ENCODE data around the gene SAA4.
"Not testable (repeated sequence)": the region's sequence is repeated elsewhere in the genome, so short reads cannot be mapped to it uniquely, and the experiment has no call there.

SAA4 gene

GRCh38 chr11:18233912-18234311, 2.7 kb downstream of the SAA4 start:
- Histone ChIP-seq H3K4me1 (no peaks in the 10 kb centered on the region), H3K4me3 (no peak overlapping the region), H3K27me3 (ENCODE audit: low read depth) (peaks cover 9% of the 10 kb centered on the region), H3K9me3 (no peaks in the 10 kb centered on the region), H3K36me3 (replicated peaks) (no peaks in the 10 kb centered on the region)
- in situ Hi-C loops (cut with MboI; ENCODE audit: low sequenced_read_pairs): no loop called here
- no peak for DNase-seq (ENCODE audit: low spot score in 2 of 2)

DNA sequence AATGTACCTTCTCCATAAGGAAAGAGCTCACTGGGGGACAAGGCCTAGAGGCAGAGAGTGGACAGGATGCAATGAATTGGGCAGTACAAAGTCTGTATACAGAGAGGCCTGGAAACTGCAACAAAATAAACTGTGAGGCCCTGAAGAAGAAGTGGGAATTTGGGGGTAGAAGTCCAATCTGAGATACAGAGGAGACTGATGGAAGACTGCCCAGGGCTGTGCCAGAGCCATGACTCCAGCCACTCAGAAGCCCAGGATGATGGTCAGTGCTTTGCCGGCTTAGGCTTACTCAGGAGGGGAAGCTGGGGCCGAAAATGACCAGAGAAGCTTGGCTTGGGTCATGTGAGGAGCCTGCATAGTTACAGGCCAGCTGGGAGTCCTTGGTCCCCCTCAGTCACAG, 5.7 kb downstream of the SAA4 start:
- in situ Hi-C loops (cut with MboI; ENCODE audit: low sequenced_read_pairs): no loop called here
- Histone ChIP-seq H3K4me1 (no peaks in the 10 kb centered on the region), H3K9me3 (no peaks in the 10 kb centered on the region), H3K36me3 (replicated peaks) (no peaks in the 10 kb centered on the region), H3K27me3 (ENCODE audit: low read depth) (peaks cover 3% of the 10 kb centered on the region; the same call in 1 of the 2 replicates), H3K4me3 (no peak overlapping the region)
- DNase-seq (ENCODE audit: low spot score in 2 of 2): no peak

DNA sequence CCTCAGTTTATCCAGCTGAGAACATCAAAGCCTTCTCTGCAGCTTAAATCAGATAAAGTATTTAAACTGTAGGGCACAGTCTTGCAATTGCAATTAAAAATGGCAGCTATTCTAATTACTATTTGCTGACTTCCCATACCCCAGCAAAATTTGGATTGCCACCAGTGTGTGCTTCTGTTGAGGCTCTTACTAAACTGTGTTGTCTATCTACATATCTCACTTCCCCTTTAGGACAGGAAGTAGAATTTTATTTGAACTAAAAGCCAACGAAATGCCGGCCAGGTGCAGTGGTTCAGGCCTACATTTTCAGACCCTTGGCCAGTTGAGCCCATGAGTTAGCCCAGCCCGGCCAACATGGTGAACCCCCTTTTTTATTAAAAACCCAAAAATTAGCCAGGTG, 7.1 kb downstream of the SAA4 start:
- Histone ChIP-seq H3K9me3 (no peaks in the 10 kb centered on the region), H3K4me1 (no peaks in the 10 kb centered on the region), H3K36me3 (replicated peaks) (no peaks in the 10 kb centered on the region), H3K27me3 (ENCODE audit: low read depth) (0 out of 2 replicates have a peak, but pooled peaks cover 1% of the 10 kb centered on the region), H3K4me3 (no peak overlapping the region)
- DNase-seq (ENCODE audit: low spot score in 2 of 2): no peak
- in situ Hi-C loops (cut with MboI; ENCODE audit: low sequenced_read_pairs): no loop called here

GRCh38 chr11:18225913-18226312, 10.7 kb downstream of the SAA4 start:
- Histone ChIP-seq H3K9me3 (no peaks in the 10 kb centered on the region), H3K4me1 (no peaks in the 10 kb centered on the region), H3K27me3 (ENCODE audit: low read depth) (no peaks in the 10 kb centered on the region), H3K4me3 (no peak overlapping the region), H3K36me3 (replicated peaks) (no peaks in the 10 kb centered on the region)
- DNase-seq (ENCODE audit: low spot score in 2 of 2): no peak
- in situ Hi-C loops (cut with MboI; ENCODE audit: low sequenced_read_pairs): no loop called here

GRCh38 chr11:18223591-18224387, 12.8 kb downstream of the SAA4 start:
- no peaks in the 10 kb centered on the region for H3K36me3 ChIP-seq (replicated peaks)
- H3K4me3 ChIP-seq: no peak overlapping the region
- in situ Hi-C loops (cut with MboI; ENCODE audit: low sequenced_read_pairs): no loop called here
- DNase-seq (ENCODE audit: low spot score in 2 of 2): no peak
- H3K27me3 ChIP-seq (ENCODE audit: low read depth): no peaks in the 10 kb centered on the region; the same call in 1 of the 2 replicates
- H3K4me1 ChIP-seq: no peaks in the 10 kb centered on the region
- H3K9me3 ChIP-seq: no peaks in the 10 kb centered on the region

GRCh38 chr11:18222814-18223421, 13.7 kb downstream of the SAA4 start:
- Histone ChIP-seq H3K4me1 (no peaks in the 10 kb centered on the region), H3K4me3 (no peak overlapping the region), H3K36me3 (replicated peaks) (no peaks in the 10 kb centered on the region), H3K27me3 (ENCODE audit: low read depth) (peaks cover 3% of the 10 kb centered on the region), H3K9me3 (no peaks in the 10 kb centered on the region)
- in situ Hi-C loops (cut with MboI; ENCODE audit: low sequenced_read_pairs): no loop called here
- no peak for DNase-seq (ENCODE audit: low spot score in 2 of 2)

- no peaks in the 10 kb centered on the region for H3K9me3 ChIP-seq
- in situ Hi-C loops (cut with MboI; ENCODE audit: low sequenced_read_pairs): no loop called here
- no peak for DNase-seq (ENCODE audit: low spot score in 2 of 2)
Measured at GRCh38 chr11:18221274-18221876, 15.2 kb downstream of the SAA4 start.

GRCh38 chr11:18209058-18209457, 27.5 kb downstream of the SAA4 start:
- no peak overlapping the region for H3K4me3 ChIP-seq
- H3K4me1 ChIP-seq: no peaks in the 10 kb centered on the region
- DNase-seq (ENCODE audit: low spot score in 2 of 2): no peak
- 0 out of 2 replicates have a peak, but pooled peaks cover 4% of the 10 kb centered on the region for H3K27me3 ChIP-seq (ENCODE audit: low read depth)
- in situ Hi-C loops (cut with MboI; ENCODE audit: low sequenced_read_pairs): no loop called here
- H3K9me3 ChIP-seq: no peaks in the 10 kb centered on the region
- H3K36me3 ChIP-seq (replicated peaks): no peaks in the 10 kb centered on the region

More at GRCh38 chr11:18221274-18221876, 15.2 kb downstream of the SAA4 start:
- Histone ChIP-seq H3K4me1 (no peaks in the 10 kb centered on the region), H3K4me3 (no peak overlapping the region), H3K36me3 (replicated peaks) (no peaks in the 10 kb centered on the region), H3K27me3 (ENCODE audit: low read depth) (peaks cover 3% of the 10 kb centered on the region)

- 0 out of 2 replicates have a peak, but pooled peaks cover 4% of the 10 kb centered on the region for H3K27me3 ChIP-seq (ENCODE audit: low read depth)
- H3K4me1 ChIP-seq: no peaks in the 10 kb centered on the region
- no peak overlapping the region for H3K4me3 ChIP-seq
- no peaks in the 10 kb centered on the region for H3K36me3 ChIP-seq (replicated peaks)
- in situ Hi-C loops (cut with MboI; ENCODE audit: low sequenced_read_pairs): no loop called here
- H3K9me3 ChIP-seq: no peaks in the 10 kb centered on the region
- DNase-seq (ENCODE audit: low spot score in 2 of 2): no peak
Measured at GRCh38 chr11:18204771-18205170, 31.8 kb downstream of the SAA4 start.

GRCh38 chr11:18204220-18204619, 32.4 kb downstream of the SAA4 start:
- no peak for DNase-seq (ENCODE audit: low spot score in 2 of 2)
- Histone ChIP-seq H3K4me1 (no peaks in the 10 kb centered on the region), H3K9me3 (no peaks in the 10 kb centered on the region), H3K27me3 (ENCODE audit: low read depth) (0 out of 2 replicates have a peak, but pooled peaks cover 4% of the 10 kb centered on the region), H3K36me3 (replicated peaks) (no peaks in the 10 kb centered on the region), H3K4me3 (no peak overlapping the region)
- in situ Hi-C loops (cut with MboI; ENCODE audit: low sequenced_read_pairs): no loop called here

GRCh38 chr11:18203723-18204122, 32.9 kb downstream of the SAA4 start:
- no peaks in the 10 kb centered on the region for H3K36me3 ChIP-seq (replicated peaks)
- no peaks in the 10 kb centered on the region for H3K4me1 ChIP-seq
- H3K9me3 ChIP-seq: no peaks in the 10 kb centered on the region
- peak; percentile 23 to 37 for DNase-seq (ENCODE audit: low spot score in 2 of 2)
- H3K4me3 ChIP-seq: no peak overlapping the region
- 0 out of 2 replicates have a peak, but pooled peaks cover 4% of the 10 kb centered on the region for H3K27me3 ChIP-seq (ENCODE audit: low read depth)
- in situ Hi-C loops (cut with MboI; ENCODE audit: low sequenced_read_pairs): no loop called here

DNA sequence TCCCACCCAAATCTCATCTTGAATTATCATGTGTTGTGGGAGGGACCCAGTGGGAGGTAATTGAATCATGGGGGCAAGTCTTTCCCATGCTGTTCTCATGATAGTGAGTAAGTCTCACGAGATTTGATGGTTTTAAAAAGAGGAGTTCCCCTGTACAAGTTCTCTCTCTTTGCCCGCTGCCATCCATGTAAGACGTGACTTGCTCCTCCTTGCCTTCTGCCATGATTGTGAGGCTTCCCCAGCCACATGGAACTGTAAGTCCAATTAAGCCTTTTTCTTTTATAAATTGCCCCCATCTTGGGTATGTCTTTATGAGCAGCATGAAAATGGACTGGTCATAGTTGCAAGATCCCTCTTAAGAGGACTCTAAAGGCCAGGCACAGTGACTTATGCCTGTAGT, 38.9 kb downstream of the SAA4 start:
- H3K36me3 ChIP-seq (replicated peaks); H3K27me3 ChIP-seq (ENCODE audit: low read depth); DNase-seq (ENCODE audit: low spot score in 2 of 2); in situ Hi-C loops (cut with MboI; ENCODE audit: low sequenced_read_pairs); H3K4me3 ChIP-seq; H3K4me1 ChIP-seq; H3K9me3 ChIP-seq: not testable (repeated sequence)

DNA sequence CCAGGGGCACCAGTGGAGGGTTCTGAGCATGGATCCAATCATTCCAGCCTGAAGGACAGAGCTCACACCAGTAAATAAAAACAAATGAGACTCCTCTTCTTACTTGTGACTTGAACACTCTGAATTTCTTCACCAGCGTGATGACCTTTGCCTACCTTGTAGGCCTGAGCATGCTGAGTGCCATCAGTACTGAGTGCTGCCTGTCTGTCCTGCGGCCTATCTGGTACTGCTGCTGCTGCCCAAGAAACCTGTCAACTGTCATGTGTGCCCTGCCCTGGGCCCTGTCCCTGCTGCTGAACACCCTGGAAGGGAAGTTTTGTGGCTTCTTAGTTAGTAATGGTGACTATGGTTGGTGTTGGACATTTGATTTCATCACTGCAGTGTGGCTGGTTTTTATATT, 40.1 kb downstream of the SAA4 start:
- in situ Hi-C loops (cut with MboI; ENCODE audit: low sequenced_read_pairs): no loop called here
- no peaks in the 10 kb centered on the region for H3K36me3 ChIP-seq (replicated peaks)
- no peak for DNase-seq (ENCODE audit: low spot score in 2 of 2)

DNA sequence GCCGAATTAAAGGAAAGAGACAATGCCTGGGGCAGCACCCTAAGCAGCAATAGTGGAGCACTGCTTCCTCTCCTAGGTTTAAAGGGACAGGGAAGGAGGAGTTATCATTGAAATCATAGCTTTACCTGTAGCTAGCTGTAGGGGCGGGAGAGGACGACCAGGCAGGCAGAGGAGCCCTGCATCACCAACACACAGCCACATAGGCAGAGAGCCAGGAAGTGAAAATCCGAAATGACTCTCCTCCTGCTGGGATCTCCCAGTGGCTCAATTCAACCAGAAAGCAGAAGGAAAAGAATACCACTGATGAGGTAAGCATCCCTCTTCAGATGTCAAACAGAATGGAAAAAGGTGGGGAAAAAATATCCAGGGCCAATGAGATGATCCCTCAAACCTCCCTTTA, 43.6 kb downstream of the SAA4 start:
- Histone ChIP-seq H3K27me3 (ENCODE audit: low read depth) (peaks cover 5% of the 10 kb centered on the region), H3K36me3 (replicated peaks) (no peaks in the 10 kb centered on the region), H3K4me3 (no peak overlapping the region), H3K9me3 (no peaks in the 10 kb centered on the region), H3K4me1 (no peaks in the 10 kb centered on the region)
- in situ Hi-C loops (cut with MboI; ENCODE audit: low sequenced_read_pairs): no loop called here
- no peak for DNase-seq (ENCODE audit: low spot score in 2 of 2)

More for the DNA sequence above, 40.1 kb downstream of the SAA4 start:
- no peak overlapping the region for H3K4me3 ChIP-seq
- peaks cover 5% of the 10 kb centered on the region for H3K27me3 ChIP-seq (ENCODE audit: low read depth)
- H3K4me1 ChIP-seq: no peaks in the 10 kb centered on the region
- H3K9me3 ChIP-seq: no peaks in the 10 kb centered on the region

Measured in HAP-1 (cell line).